IgD-negative memory B cell (primary cell): ENCODE data around the gene PDHA2. TPM values are rescaled to one million over a fixed set of nuclear protein-coding genes. Genes with fewer than 3 reads are reported as not detected.

Source experiments
- H3K27ac Mint-ChIP-seq, 3 donors: one replicate each; pipeline ENCODE4 v1.8.0; 2020 to 2022; ENCODE audit warnings: mild to moderate bottlenecking in 3 of 3, mixed read lengths in 3 of 3, moderate library complexity in 1 of 3
- H3K27me3 Mint-ChIP-seq: one replicate; pipeline ENCODE4 v1.8.0; 2021; ENCODE audit warnings: mixed read lengths
- H3K36me3 Mint-ChIP-seq: one replicate; pipeline ENCODE4 v1.8.0; 2020; ENCODE audit warnings: mild to moderate bottlenecking, mixed read lengths
- H3K4me1 Mint-ChIP-seq, 3 donors: one replicate each; pipeline ENCODE4 v1.8.0; 2020 to 2022; ENCODE audit warnings: mixed read lengths in 3 of 3, mild to moderate bottlenecking in 1 of 3
- H3K4me3 Mint-ChIP-seq, 4 donors: one replicate each; pipeline ENCODE4 v1.8.0; 2020 to 2022; ENCODE audit warnings: mild to moderate bottlenecking in 4 of 4, mixed read lengths in 4 of 4, moderate library complexity in 3 of 4
- H3K9me3 Mint-ChIP-seq, 3 donors: one replicate each; pipeline ENCODE4 v1.8.0; 2020 to 2021; ENCODE audit warnings: mixed read lengths in 3 of 3, mild to moderate bottlenecking in 1 of 3
- polyA plus RNA-seq: library from polyadenylated mRNA; unstranded; fragments of 300-500 nt; fragmentation: Illumina TruSeq; gene quantifications from one replicate; pipeline ENCODE4 v1.2.3, GENCODE V29; 2021

PDHA2 gene
- polyA plus RNA-seq, 1 donor from 2014 or later = not detected

GRCh38 chr4:95877636-95878035, 37.7 kb downstream of the PDHA2 start:
- Mint-ChIP-seq H3K27ac (no peak overlapping the region), H3K36me3 (no peaks in the 10 kb centered on the region), H3K27me3 (no peaks in the 10 kb centered on the region), H3K9me3 (peaks cover 1 to 10% (median 2%) of the 10 kb centered on the region in 3 donors), H3K4me1 (no peaks in the 10 kb centered on the region), H3K4me3 (no peak overlapping the region)

DNA sequence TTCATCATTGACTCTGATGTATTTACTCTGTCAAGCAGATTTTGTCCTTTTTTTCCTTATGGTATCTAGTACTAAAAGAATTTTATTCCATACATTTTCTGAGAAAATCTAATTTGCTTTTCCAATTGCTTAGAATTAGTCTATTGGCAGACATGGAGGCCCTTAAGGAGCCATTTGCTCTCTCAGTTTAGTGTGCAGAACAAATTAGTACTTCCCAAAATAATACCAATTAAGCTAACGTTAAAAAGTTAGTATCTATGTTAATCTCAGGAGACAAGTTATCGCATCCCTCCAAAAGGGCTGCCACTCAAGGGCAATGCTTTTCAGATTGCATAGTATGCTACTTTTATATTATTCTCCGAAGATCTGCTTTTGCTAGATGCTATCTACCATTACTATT, 47.7 kb downstream of the PDHA2 start:
- Mint-ChIP-seq H3K36me3 (no peaks in the 10 kb centered on the region), H3K27ac (no peak overlapping the region), H3K4me3 (no peak overlapping the region), H3K4me1 (no peaks in the 10 kb centered on the region), H3K9me3 (peaks cover 1 to 12% (median 4%) of the 10 kb centered on the region in 3 donors), H3K27me3 (no peaks in the 10 kb centered on the region)

GRCh38 chr4:95889662-95890061, 49.8 kb downstream of the PDHA2 start:
- H3K9me3 Mint-ChIP-seq = peaks cover 1 to 6% (median 2%) of the 10 kb centered on the region in 3 donors
- no peak overlapping the region for H3K4me3 Mint-ChIP-seq
- no peaks in the 10 kb centered on the region for H3K27me3 Mint-ChIP-seq
- no peak overlapping the region for H3K27ac Mint-ChIP-seq
- no peaks in the 10 kb centered on the region for H3K36me3 Mint-ChIP-seq
- no peaks in the 10 kb centered on the region for H3K4me1 Mint-ChIP-seq
